ENCODE results near the gene TRIM40. TPM values are rescaled to one million over a fixed set of nuclear protein-coding genes. Genes with fewer than 3 reads are reported as not detected.

Gene TRIM40, protein sequence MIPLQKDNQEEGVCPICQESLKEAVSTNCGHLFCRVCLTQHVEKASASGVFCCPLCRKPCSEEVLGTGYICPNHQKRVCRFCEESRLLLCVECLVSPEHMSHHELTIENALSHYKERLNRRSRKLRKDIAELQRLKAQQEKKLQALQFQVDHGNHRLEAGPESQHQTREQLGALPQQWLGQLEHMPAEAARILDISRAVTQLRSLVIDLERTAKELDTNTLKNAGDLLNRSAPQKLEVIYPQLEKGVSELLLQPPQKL
- not detected for total RNA-seq

GRCh38 chr6:30135757-30136156, at the start of gene TRIM40:
TSS of gene TRIM40 (plus strand) at chr6:30136140. CDS start at chr6:30137037, 897 bp downstream.
- Mint-ChIP-seq H3K9me3 (no peaks in the 10 kb centered on the region), H3K27ac (no peak within 1 kb of the TSS), H3K4me1 (peaks cover 25% of the 10 kb centered on the region), H3K4me3 (no peak within 1 kb of the TSS), H3K36me3 (ENCODE audit: low read depth) (no peaks in the 10 kb centered on the region), H3K27me3 (peaks cover 60% of the 10 kb centered on the region)
- DNase-seq: no peak
- CTCF ChIA-PET: interaction anchor here (7.2 kb wide), 1 partner anchor 31 kb away, joined by 186 read pairs; no protein-coding TSS in a partner anchor
- POLR2A ChIA-PET: no interaction called here

- Mint-ChIP-seq H3K27me3 (peaks cover 57% of the 10 kb centered on the region), H3K4me1 (no peaks in the 10 kb centered on the region), H3K27ac (no peak overlapping the region), H3K36me3 (ENCODE audit: low read depth) (no peaks in the 10 kb centered on the region), H3K9me3 (no peaks in the 10 kb centered on the region), H3K4me3 (no peak overlapping the region)
- no peak for DNase-seq
- ChIA-PET POLR2A (interaction anchor here (2.0 kb wide), 1 partner anchor 22 kb away, joined by 6 read pairs; no protein-coding TSS in a partner anchor), CTCF (interaction anchor here (1.1 to 2.3 kb wide), 3 partner anchors 14 to 43 kb away, joined by 4 to 10 read pairs (median 4); no protein-coding TSS in a partner anchor)
These were observed 48.1 kb upstream of the TRIM40 start for GRCh38 chr6:30087876-30088275.

DNA sequence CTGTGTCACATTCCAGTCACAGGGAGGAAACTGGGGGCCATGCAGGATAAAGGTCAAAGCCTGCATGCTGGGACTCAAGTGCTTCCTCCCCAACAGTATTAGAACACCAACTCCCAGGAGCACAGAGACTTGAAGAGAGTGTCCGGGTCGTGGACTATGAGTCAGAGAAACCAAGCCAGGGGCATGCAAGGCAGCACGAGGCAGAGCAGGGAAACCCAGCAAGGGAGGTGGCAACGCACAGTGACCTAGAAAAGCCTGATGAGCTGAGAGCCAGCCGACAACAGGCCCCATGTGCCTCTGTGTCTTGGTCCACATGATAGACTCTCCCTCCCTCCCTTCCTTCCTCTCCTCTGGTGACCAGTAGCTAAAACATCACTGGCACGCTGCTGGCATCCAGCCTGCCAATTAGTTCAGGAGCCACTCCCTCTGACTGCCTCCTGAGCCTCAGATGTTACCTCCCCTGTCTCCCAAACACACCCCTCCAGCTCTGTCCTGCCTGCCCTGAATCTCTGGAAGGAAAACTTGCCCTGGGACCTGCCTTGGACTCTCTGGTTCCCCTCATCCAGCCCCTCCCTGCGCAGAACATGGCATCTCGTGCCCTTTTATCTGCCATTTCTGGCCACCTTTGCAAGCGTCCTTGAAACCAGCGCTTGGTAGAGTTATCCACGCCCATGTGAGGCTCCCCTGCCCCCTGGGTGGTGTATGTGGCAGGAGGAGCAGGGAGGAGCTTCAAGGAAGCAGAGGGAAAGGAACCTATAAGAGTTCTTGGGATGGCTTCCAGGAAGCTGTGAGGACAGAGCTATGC, 44.2 kb upstream of the TRIM40 start:
- Mint-ChIP-seq H3K36me3 (ENCODE audit: low read depth) (no peaks in the 10 kb centered on the region), H3K9me3 (no peaks in the 10 kb centered on the region), H3K27ac (no peak overlapping the region), H3K4me1 (no peaks in the 10 kb centered on the region), H3K4me3 (no peak overlapping the region), H3K27me3 (peaks cover 76% of the 10 kb centered on the region)
- ChIA-PET POLR2A (no interaction called here), CTCF (interaction anchor here (2.1 to 2.4 kb wide), 2 partner anchors 10 to 39 kb away, joined by 5 read pairs; no protein-coding TSS in a partner anchor)
- DNase-seq: no peak

GRCh38 chr6:30092852-30093543, 42.9 kb upstream of the TRIM40 start:
- CTCF ChIA-PET: interaction anchor here (1.0 to 2.5 kb wide), 3 partner anchors 9 to 12 kb away, joined by 3 to 15 read pairs (median 5); no protein-coding TSS in a partner anchor
- H3K27me3 Mint-ChIP-seq: peaks cover 79% of the 10 kb centered on the region
- no peaks in the 10 kb centered on the region for H3K9me3 Mint-ChIP-seq

DNA sequence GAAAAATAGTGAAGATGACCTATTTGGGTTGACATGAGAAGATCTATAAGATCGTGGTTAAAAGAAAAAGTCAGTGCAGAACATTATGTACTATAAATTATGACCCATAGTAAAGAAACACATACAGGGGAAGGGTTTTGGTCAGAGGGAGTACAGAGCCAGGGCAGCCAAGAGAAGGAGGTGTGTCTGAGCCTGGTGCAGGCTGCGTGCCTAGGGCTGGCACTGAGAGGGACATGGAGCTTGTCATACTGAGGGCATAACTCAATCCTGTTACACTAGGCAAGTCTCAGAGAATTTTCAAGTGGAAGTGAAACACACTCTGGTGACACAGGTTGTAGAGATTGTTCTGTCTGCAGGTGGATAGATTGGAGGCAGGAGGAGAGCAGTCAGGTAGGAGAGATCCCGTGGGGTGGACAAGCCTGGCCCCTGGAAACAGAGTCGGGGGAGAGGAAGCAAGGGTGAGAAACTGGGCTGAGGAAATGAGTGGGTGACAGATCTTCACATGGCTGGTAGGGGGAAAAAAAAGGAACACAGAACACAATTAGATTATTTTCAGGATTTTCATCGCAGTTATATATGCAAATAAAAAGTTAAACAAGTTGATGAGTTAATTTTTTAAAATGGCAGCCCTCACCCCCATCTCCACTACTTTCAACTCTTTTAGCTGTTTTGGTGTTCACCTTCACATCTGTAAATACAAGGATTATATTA, 41.8 kb upstream of the TRIM40 start:
- ChIA-PET CTCF (interaction anchor here (1.0 to 2.5 kb wide), 2 partner anchors 9 to 11 kb away, joined by 3 to 15 read pairs; no protein-coding TSS in a partner anchor), POLR2A (interaction anchor here (0.6 kb wide), 1 partner anchor 10 kb away, joined by 3 read pairs; no protein-coding TSS in a partner anchor)
- Mint-ChIP-seq H3K27ac (no peak overlapping the region), H3K36me3 (ENCODE audit: low read depth) (no peaks in the 10 kb centered on the region), H3K4me3 (no peak overlapping the region), H3K27me3 (peaks cover 83% of the 10 kb centered on the region), H3K4me1 (peaks cover 7% of the 10 kb centered on the region), H3K9me3 (no peaks in the 10 kb centered on the region)
- DNase-seq: no peak

More at GRCh38 chr6:30092852-30093543, 42.9 kb upstream of the TRIM40 start:
- DNase-seq: no peak
- Mint-ChIP-seq H3K4me3 (no peak overlapping the region), H3K4me1 (peaks cover 3% of the 10 kb centered on the region), H3K27ac (no peak overlapping the region), H3K36me3 (ENCODE audit: low read depth) (no peaks in the 10 kb centered on the region)
- POLR2A ChIA-PET: no interaction called here

GRCh38 chr6:30096829-30097228, 39.1 kb upstream of the TRIM40 start:
- ChIA-PET POLR2A (interaction anchor here (1.3 kb wide), 1 partner anchor 19 kb away, joined by 3 read pairs; no protein-coding TSS in a partner anchor), CTCF (interaction anchor here (2.2 kb wide), 1 partner anchor 35 kb away, joined by 9 read pairs; no protein-coding TSS in a partner anchor)
- Mint-ChIP-seq H3K27me3 (peaks cover 87% of the 10 kb centered on the region), H3K27ac (no peak overlapping the region), H3K36me3 (ENCODE audit: low read depth) (no peaks in the 10 kb centered on the region), H3K4me3 (no peak overlapping the region), H3K9me3 (no peaks in the 10 kb centered on the region), H3K4me1 (peaks cover 26% of the 10 kb centered on the region)
- no peak for DNase-seq

DNA sequence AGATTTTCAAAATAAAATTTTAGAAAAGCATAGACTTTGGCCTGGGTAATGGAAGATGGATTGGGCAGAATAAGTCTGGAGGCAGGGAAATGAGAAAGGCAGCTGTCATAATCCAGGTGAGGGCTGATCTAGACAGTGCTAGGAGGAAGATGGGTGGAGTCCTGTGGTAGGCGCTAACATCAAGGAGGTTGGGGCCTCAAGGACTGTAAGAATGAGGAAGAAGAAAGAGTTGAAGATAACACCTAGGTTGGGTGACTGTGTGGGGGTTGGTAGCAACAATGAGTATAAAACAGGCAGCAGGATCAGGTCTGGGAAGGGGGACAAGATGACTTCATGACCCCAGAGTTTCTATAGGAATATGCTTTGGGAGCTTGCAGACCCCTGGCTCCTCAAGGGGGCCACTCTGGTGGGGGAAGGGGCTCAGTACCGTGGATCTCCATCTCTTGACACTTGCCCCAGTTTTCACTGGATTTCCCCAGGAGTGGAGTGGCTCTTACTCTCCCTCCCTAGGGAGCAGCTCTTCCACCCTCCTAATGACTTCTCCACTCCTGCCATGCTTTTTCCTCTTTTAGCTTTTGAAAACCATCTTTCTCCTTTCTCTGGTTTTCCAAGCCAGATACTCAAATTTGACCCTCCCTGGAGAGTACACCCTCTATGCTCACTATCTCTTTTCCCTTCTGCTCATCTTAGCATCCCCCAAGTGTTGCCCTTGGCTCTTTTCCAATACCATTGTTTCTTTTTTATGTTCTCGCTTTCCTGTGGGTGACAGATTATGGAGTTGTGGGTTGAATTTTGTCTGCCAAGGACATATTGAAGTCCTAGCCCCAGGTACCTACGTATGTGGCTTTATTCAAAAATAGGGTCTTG, 37.8 kb upstream of the TRIM40 start:
- Mint-ChIP-seq H3K9me3 (no peaks in the 10 kb centered on the region), H3K4me1 (peaks cover 37% of the 10 kb centered on the region), H3K27me3 (peaks cover 80% of the 10 kb centered on the region), H3K27ac (no peak overlapping the region), H3K4me3 (no peak overlapping the region), H3K36me3 (ENCODE audit: low read depth) (no peaks in the 10 kb centered on the region)
- ChIA-PET CTCF (no interaction called here), POLR2A (interaction anchor here (0.7 kb wide), 1 partner anchor 700 kb away, joined by 3 read pairs; no protein-coding TSS in a partner anchor)
- no peak for DNase-seq

GRCh38 chr6:30100154-30100553, 35.8 kb upstream of the TRIM40 start:
- CTCF ChIA-PET: no interaction called here

GRCh38 chr6:30100585-30101443, 35.1 kb upstream of the TRIM40 start:
- ChIA-PET POLR2A (interaction anchor here (0.9 to 3.6 kb wide), 5 partner anchors 32 to 225 kb away, joined by 3 to 27 read pairs (median 5); partner anchors contain the start of genes POLR1H and PPP1R11), CTCF (interaction anchor here (1.0 to 6.3 kb wide), 7 partner anchors 21 to 86 kb away, joined by 3 to 186 read pairs (median 6); partner anchors contain the start of gene PPP1R11)
- peaks cover 43% of the 10 kb centered on the region for H3K4me1 Mint-ChIP-seq
- no peak overlapping the region for H3K27ac Mint-ChIP-seq
- no peaks in the 10 kb centered on the region for H3K9me3 Mint-ChIP-seq
- peak; percentile 21 for DNase-seq
- peaks cover 75% of the 10 kb centered on the region for H3K27me3 Mint-ChIP-seq
- H3K36me3 Mint-ChIP-seq (ENCODE audit: low read depth): no peaks in the 10 kb centered on the region
- H3K4me3 Mint-ChIP-seq: peak overlapping the region; percentile 55

More at GRCh38 chr6:30100154-30100553, 35.8 kb upstream of the TRIM40 start:
- no peaks in the 10 kb centered on the region for H3K9me3 Mint-ChIP-seq
- H3K36me3 Mint-ChIP-seq (ENCODE audit: low read depth): no peaks in the 10 kb centered on the region
- no peak overlapping the region for H3K4me3 Mint-ChIP-seq
- H3K27ac Mint-ChIP-seq: no peak overlapping the region
- POLR2A ChIA-PET: no interaction called here
- peaks cover 43% of the 10 kb centered on the region for H3K4me1 Mint-ChIP-seq
- peaks cover 81% of the 10 kb centered on the region for H3K27me3 Mint-ChIP-seq
- no peak for DNase-seq

DNA sequence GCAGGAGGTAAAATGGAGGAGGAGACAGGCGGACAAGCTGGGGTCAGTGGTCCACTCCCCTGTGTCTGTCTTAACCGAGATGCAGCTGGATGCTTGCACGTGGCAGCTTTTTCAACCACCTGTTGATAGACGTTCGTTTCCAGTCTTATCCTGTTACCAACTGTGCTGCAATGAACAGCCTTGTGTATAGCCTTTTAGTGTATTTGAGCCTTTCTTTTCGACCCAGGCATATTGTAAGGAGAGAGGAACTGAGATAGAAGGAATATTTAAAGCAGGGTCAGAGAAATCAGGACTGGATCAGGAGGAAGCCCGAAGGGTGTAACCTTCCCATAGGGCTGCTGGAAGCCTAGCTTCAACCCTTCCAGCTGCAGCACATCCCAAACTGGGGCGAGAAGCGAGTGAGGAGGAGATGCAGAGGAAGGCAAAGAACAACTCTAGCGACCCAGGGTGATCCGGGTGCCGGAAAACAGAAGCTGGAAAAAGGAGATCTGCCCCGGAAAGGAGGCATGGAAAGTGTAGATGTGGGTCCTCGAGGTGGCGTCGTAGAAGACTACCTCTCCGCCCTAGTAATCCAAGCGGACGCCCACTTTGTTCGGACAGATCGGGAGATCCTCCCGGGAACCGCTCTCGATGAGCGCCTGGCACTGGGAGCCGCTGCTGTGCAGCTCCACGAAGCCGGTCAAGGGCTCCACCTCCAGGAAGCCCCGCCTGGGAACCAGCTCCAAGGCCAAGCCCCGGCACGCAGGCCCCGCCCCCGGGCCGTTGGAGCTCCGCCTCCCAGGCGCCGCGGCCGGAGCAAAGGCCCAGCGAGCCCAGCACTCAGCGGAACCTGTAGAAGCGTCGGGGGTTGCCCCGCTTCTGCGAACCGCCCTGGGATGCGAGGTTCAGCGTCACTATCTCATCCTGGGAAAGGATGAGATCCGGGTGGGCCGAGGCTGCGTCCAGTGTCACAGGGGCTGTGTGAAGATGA, 34.2 kb upstream of the TRIM40 start:
- peak overlapping the region; percentile 55 for H3K4me3 Mint-ChIP-seq
- ChIA-PET CTCF (interaction anchor here (0.6 to 6.3 kb wide), 20 partner anchors 8 to 448 kb away, joined by 3 to 186 read pairs (median 4); partner anchors contain the start of genes POLR1H, PPP1R11, TRIM15 and TRIM26), POLR2A (interaction anchor here (0.9 to 3.6 kb wide), 7 partner anchors 28 to 224 kb away, joined by 3 to 27 read pairs (median 5); partner anchors contain the start of genes POLR1H and PPP1R11)
- no peaks in the 10 kb centered on the region for H3K9me3 Mint-ChIP-seq
- no peaks in the 10 kb centered on the region for H3K36me3 Mint-ChIP-seq (ENCODE audit: low read depth)
- peaks cover 43% of the 10 kb centered on the region for H3K4me1 Mint-ChIP-seq
- peaks cover 69% of the 10 kb centered on the region for H3K27me3 Mint-ChIP-seq
- peak; percentile 72 for DNase-seq
- H3K27ac Mint-ChIP-seq: no peak overlapping the region
